BE2C (cell line): ENCODE results near the gene EDIL3.

Source experiments
- DNase-seq: peaks from one replicate; pipeline ENCODE4 v3.0.0-alpha.2; 2020
- H3K27me3 ChIP-seq: fragments of 250-450 bp; sonication (Bioruptor Pico); 2 replicates; pipeline ENCODE4 v1.5.1; 2020; ENCODE audit warnings: mild to moderate bottlenecking
- H3K36me3 ChIP-seq: fragments of 250-450 bp; sonication (Bioruptor Pico); 2 replicates; pipeline ENCODE4 v1.5.1; 2020; ENCODE audit warnings: mild to moderate bottlenecking
- H3K4me1 ChIP-seq: fragments of 250-450 bp; sonication (Bioruptor Pico); 2 replicates; pipeline ENCODE4 v1.5.1; 2020
- H3K4me3 ChIP-seq: 2 replicates; pipeline ENCODE4 v1.5.1; 2011; ENCODE audit warnings: low read depth, low read length
- H3K9me3 ChIP-seq: fragments of 250-450 bp; sonication (Bioruptor Pico); 2 replicates; pipeline ENCODE4 v1.5.1; 2020
- TF ChIP-seq, protein P1 (sequence below): IDR thresholded peaks from 2 replicates; pipeline ENCODE4 v1.5.1; 2012; ENCODE audit warnings: mild to moderate bottlenecking, low read depth, low read length

Gene EDIL3

DNA sequence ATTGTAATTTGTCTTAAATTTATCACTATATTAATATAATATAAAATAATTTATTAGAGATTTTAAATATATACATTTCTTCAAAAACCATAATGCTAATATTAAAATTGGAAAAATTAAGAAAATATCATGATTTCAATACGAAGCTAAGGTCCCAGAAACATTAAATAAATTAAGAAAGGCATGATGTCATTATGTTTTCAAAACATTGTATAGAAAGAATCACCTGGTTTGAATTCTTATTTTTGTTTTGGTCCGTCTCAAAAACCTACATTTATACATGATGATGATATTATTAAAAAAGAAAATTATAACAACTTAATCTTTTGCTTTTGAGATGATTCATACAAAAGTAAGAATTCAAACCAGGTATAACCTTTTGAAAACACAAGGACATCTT is 8.2 kb upstream of the EDIL3 start:
- DNase-seq, result no peak
- Histone ChIP-seq H3K27me3 (no peaks in the 10 kb centered on the region), H3K4me3 (no peak overlapping the region), H3K36me3 (no peaks in the 10 kb centered on the region), H3K4me1 (no peaks in the 10 kb centered on the region; the same call in 1 of the 2 replicates), H3K9me3 (no peaks in the 10 kb centered on the region)
- TF ChIP-seq, protein P1, sequence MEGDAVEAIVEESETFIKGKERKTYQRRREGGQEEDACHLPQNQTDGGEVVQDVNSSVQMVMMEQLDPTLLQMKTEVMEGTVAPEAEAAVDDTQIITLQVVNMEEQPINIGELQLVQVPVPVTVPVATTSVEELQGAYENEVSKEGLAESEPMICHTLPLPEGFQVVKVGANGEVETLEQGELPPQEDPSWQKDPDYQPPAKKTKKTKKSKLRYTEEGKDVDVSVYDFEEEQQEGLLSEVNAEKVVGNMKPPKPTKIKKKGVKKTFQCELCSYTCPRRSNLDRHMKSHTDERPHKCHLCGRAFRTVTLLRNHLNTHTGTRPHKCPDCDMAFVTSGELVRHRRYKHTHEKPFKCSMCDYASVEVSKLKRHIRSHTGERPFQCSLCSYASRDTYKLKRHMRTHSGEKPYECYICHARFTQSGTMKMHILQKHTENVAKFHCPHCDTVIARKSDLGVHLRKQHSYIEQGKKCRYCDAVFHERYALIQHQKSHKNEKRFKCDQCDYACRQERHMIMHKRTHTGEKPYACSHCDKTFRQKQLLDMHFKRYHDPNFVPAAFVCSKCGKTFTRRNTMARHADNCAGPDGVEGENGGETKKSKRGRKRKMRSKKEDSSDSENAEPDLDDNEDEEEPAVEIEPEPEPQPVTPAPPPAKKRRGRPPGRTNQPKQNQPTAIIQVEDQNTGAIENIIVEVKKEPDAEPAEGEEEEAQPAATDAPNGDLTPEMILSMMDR, result no peak

DNA sequence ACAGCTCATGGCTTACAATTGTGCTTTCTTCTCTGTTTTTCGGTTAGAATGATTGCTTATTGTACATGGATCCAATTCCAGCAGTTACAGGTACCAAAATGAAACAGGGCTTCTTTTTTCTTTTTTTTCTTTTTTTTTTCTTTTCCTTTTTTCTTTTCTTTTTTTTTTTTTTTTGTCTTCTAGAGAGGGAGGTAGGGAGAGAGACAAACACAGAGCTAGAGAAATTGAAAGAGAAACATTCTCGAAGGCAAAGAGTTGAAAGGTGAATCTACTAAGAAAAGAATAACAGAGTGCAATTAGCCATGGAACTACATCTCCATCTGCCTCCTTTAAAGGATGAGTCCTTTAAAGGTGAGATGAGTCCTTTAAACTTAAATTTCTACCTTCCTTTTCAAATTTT is 1.0 kb upstream of the EDIL3 start:
- Histone ChIP-seq H3K36me3 (no peaks in the 10 kb centered on the region), H3K9me3 (no peaks in the 10 kb centered on the region), H3K4me3 (peak overlapping the region; percentile 85), H3K27me3 (no peaks in the 10 kb centered on the region), H3K4me1 (no peaks in the 10 kb centered on the region; the same call in 1 of the 2 replicates)
- DNase-seq, result no peak
- TF ChIP-seq, protein P1, result no peak

DNA sequence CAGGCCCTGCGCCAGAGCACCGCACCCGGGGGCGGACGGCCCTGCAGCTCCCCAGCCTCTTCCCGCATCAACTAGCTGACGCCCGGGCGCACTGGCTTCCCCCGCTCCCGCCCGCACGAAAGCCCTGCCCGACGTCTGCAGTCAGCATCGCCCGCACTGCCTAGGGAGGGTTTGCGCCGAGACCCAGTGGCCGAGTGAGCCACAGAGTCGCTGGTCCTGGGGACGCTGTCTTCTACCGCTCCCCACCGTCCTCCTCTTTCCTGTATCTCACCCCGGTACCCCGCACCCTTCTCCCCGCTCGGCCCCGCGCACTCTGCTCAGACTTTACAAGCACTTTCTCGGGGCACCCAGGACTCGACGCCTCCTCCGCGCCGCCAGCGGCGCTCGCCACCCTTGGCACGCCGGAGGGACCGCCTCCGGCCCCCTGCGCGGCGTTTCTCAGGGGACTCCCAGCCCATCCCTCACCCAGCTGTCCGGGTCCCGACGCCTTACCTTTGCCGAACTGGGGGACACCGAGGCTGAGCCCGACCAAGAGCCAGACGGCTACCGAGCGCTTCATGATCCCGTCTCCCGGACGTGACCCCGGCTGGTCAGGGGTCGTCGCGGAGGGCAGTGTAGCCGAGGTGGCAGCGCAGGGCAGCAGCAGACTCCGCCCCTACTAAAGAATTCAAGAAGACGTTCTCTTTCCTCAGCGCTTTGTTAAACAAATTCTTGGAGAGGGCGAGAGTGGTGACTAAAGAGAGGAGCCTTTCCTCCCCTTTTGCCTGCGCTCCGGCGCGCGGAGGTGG is 670 bp downstream of the EDIL3 start:
- TF ChIP-seq, protein P1, result no peak
- Histone ChIP-seq H3K4me3 (peak overlapping the region; percentile 85), H3K4me1 (peaks cover 1% of the 10 kb centered on the region; the same call in 1 of the 2 replicates), H3K36me3 (no peaks in the 10 kb centered on the region), H3K9me3 (no peaks in the 10 kb centered on the region), H3K27me3 (no peaks in the 10 kb centered on the region)
- peak; percentile 59 for DNase-seq

DNA sequence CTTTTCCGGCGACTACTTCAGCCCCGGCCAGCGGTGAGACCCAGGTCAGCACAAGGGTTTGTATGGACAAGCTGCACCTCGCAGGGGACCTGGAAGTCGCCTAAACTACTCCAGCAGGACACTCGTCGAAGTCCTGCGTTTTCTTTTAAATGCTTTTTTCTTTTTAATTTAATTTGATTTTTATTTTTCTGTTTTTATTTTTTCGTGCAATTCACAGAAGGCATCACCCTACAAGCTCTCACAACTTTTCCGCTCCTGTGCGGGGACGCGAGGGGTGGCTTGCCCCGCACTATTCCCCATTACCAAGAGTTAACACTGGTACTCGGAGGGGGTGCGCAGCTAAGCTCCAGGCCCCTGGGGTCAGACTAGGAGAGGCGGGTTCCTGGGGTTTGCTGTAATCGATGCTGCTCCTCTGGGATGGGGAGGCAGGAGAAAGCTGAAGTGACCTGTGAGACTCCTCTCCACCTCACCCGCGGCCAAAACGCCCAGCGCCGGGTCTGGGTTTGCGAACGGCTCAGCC is 1.3 kb downstream of the EDIL3 start:
- no peak for DNase-seq
- no peaks in the 10 kb centered on the region for H3K36me3 ChIP-seq
- TF ChIP-seq, protein P1, result no peak
- H3K9me3 ChIP-seq, result no peaks in the 10 kb centered on the region
- H3K27me3 ChIP-seq, result no peaks in the 10 kb centered on the region
- H3K4me1 ChIP-seq, result peaks cover 6% of the 10 kb centered on the region
- H3K4me3 ChIP-seq, result peak overlapping the region; percentile 85

DNA sequence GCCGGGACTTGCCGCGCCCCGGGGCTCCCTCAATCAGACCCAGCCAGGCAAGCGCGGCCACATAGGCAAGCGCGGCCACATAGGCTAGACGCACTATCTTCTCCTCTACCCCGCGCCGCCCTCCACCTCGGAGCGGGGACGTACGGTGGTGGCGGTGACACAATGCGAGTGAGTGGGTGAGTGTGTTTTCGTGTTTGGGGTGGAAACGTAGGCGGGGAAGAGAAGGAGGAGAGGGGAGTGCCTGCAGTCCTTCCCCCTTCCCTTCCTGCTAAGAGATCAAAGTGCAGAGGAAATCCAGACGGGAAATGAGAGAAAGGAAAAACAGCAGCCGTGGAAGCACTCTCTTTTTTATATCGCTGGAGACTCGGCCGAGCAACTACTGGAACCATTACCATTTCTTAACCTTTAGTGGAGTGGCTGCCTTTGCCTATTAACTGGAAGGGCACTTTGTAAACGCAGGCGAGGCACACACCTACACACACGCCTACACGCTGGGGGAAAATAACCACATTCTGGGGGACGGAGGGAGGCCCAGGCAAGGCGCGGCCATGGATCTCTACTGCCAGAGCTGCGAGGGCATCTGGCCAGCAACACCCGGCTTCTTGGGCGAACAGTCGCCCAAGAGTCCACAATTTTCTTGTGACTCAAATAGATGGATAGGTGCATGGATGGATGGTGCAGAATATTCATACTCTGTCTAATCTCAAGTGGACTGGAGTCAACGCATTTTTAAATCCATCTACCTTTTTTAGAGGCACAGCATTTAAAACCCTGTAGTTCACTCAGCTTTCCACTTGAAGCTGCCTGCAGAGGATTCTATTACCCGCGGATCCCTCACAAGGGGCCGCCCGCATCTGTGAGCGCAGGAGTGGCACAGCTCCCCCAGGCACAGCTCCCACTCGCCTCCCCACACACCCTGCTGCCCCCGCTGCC is 2.1 kb downstream of the EDIL3 start:
- Histone ChIP-seq H3K36me3 (no peaks in the 10 kb centered on the region), H3K9me3 (no peaks in the 10 kb centered on the region), H3K27me3 (no peaks in the 10 kb centered on the region), H3K4me1 (peaks cover 6% of the 10 kb centered on the region), H3K4me3 (peak overlapping the region; percentile 85)
- TF ChIP-seq, protein P1, result no peak
- DNase-seq, result peak; percentile 86
